Fibroblast of peridontal ligament (primary cell): ENCODE results near the gene ZNF750.

Experiments
- DNase-seq: peaks from one replicate; pipeline ENCODE4 v3.0.0-alpha.2; 2010; ENCODE audit errors: extremely low read depth

The ZNF750 gene

GRCh38 chr17:82859431-82860403 is 19.9 kb upstream of the ZNF750 start:
- DNase-seq: peak; percentile 55

- no peak for DNase-seq
Observed at GRCh38 chr17:82858376-82859126, 18.7 kb upstream of the ZNF750 start.

GRCh38 chr17:82856361-82856760 is 16.5 kb upstream of the ZNF750 start:
- no peak for DNase-seq

GRCh38 chr17:82854226-82854625 is 14.4 kb upstream of the ZNF750 start:
- no peak for DNase-seq

- DNase-seq: no peak
Observed at GRCh38 chr17:82851381-82851780, 11.6 kb upstream of the ZNF750 start.

GRCh38 chr17:82849076-82849945 is 9.5 kb upstream of the ZNF750 start:
- DNase-seq: no peak

GRCh38 chr17:82848022-82848592 is 8.3 kb upstream of the ZNF750 start:
- DNase-seq: peak; percentile 85

- no peak for DNase-seq
Observed at GRCh38 chr17:82846061-82846691, 6.4 kb upstream of the ZNF750 start.

- DNase-seq: no peak
Observed at GRCh38 chr17:82845163-82845807, 5.5 kb upstream of the ZNF750 start.

- DNase-seq: no peak
Observed at GRCh38 chr17:82844796-82845162, 5.0 kb upstream of the ZNF750 start.

GRCh38 chr17:82843904-82844680 is 4.3 kb upstream of the ZNF750 start:
- DNase-seq: no peak

- no peak for DNase-seq
Observed at GRCh38 chr17:82841921-82842596, 2.2 kb upstream of the ZNF750 start.

GRCh38 chr17:82840431-82840831 is 609 bp upstream of the ZNF750 start:
- DNase-seq: no peak

GRCh38 chr17:82838386-82839063 is 1.3 kb downstream of the ZNF750 start:
- DNase-seq: peak; percentile 19

- no peak for DNase-seq
Observed at GRCh38 chr17:82837586-82838320, 2.1 kb downstream of the ZNF750 start.

GRCh38 chr17:82836823-82837357 is 2.9 kb downstream of the ZNF750 start:
- DNase-seq: peak; percentile 49

- no peak for DNase-seq
Observed at GRCh38 chr17:82835766-82836512, 3.9 kb downstream of the ZNF750 start.
